ENCODE data around the gene FGD4.
"Not testable (repeated sequence)": the region's sequence is repeated elsewhere in the genome, so short reads cannot be mapped to it uniquely, and the experiment has no call there.

Gene FGD4

GRCh38 chr12:32532422-32532821 lies 133.1 kb downstream of the FGD4 start:
- no peak for DNase-seq

DNA sequence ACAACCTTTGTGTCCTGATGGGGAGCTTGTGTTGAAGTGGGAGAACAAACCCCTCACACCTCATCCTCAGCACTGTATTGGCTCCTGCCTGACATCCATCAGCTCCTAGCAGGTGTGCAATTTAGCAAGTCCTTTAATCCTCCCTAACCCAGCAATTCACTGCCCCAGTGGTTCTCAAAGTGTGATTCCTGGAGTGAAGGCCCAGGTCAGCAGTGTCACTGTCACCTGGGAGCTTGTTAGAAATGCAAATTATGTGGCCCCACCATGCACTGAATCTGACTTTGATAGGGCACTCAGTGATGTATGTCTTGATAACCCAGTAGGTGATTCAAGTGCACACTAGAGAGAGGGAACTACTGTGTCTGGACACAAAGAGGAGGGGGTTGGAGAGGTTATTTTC lies 133.6 kb downstream of the FGD4 start:
- no peak for DNase-seq

- DNase-seq, result not testable (repeated sequence)
These were observed 134.1 kb downstream of the FGD4 start for GRCh38 chr12:32533506-32533905.

DNA sequence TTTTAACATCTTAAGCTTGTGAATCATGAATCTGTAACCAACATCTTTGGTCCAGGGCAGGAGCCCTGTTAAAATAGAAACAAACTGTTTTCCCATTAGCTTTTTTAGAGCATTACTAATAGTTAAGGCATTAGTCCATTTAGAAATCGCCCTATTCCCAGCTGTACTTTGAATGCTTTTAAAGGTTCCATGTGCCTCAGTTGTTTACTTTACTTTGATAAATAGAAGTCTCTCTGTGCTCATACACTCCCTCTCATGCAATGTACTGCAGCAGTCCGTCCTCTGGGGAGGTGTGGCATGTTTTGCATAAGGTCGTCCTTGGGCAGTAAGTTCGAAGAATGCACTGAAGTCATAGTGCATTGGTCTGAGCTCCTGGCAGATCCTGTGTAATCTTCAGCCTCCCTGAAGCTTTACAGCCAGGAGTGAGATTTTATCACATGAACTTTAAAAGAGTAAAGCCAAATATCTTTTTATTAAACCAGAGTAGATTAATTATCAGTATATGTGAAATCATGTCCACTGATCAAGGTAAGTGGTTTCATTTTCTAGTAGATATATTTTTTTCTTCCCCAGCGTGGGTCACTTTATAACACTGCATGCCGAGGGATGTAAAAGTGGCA lies 134.7 kb downstream of the FGD4 start:
- no peak for DNase-seq

DNA sequence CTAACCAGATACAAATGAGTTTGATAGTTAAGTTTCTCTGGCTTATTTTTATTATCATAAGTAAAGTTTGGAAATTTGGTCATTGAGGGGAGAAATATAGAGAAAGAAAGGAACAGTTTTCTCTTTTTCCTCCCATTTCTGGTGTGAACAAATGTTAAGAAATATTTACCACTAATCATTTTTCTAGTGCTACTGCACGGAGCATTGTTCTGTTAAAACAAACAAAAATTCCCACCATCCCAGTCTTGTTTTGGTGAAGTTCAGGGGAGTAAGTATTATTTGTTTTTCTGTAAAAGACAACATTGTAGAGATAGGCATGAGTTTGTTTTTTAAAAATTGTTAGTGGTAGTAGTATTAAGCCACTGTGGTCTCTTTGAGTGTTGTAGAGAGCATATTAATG lies 135.3 kb downstream of the FGD4 start:
- DNase-seq, result no peak

DNA sequence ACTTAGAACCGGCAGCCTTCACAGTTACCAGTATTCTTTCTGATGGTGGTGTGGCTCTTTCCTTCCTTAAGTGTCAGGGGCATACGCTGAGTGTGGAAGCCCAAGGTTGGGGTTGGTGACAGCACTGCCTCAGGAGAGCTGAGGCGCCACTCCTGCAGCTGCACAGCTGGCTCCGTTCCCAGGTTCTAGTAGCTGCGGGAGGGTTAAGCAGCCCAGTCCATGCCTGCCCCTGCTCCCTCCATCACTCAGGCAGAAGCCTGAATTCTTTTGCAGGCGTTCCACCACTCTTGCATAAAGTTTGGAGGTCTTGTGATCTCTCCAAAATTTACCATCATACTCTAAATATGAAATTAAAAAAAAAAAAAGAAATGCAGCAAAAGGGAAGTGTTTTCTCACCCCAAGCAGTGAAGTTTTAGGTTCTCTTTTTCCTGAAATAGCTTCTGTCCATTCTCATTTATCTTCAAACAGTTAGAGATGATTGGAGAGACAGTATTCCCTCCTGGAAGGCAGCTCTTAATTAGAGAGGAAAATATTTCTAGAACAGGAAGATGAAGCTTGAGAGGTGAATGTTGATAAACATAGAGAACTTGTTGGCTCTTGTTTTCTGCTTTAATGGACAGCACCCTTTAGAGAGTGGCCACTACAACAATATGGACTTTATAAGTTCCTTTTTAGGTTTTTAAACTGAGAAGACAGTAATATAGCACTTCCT lies 136.1 kb downstream of the FGD4 start:
- DNase-seq, result peak; percentile 4

- DNase-seq, result no peak
These were observed 136.6 kb downstream of the FGD4 start for GRCh38 chr12:32536000-32536345.

- DNase-seq, result no peak
These were observed 142.5 kb downstream of the FGD4 start for GRCh38 chr12:32541754-32542374.

DNA sequence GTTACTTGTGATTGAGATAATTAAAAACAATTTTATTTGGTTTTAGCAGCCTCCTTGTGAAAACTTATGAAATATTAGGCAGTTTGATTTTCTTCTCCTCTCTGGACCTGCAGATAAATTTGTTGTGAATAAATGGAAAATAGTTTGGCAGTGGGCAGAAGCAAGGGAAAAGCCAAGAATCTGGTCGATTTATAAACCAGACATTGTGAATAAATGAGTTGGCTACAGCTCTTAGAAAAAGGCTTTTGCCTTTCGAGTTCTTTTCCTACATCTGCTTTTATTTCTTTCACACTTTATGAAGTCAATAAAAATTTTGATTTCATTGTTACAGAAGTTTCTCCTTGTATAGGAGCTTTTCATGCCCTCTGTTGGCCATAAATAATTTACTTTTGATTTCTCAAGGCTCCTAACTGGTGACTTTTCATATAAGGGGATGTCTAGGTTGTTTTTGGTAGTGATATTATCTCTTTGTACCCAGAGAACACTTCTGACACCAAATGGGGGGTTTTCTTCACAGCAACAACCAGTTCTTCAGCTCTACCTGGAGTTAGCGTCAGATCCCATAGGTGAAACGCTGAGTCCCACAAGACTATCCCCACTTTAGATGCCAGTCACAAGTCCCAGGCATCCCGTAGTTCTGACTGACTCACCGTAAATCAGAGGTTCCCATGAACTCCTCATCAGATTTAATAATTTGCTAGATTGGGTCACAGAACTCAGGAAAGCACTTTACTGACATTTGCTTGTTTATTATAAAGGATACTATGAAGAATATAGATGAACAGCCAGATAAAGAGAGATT lies 143.3 kb downstream of the FGD4 start:
- DNase-seq, result no peak

GRCh38 chr12:32544893-32545292 lies 145.5 kb downstream of the FGD4 start:
- DNase-seq, result no peak

DNA sequence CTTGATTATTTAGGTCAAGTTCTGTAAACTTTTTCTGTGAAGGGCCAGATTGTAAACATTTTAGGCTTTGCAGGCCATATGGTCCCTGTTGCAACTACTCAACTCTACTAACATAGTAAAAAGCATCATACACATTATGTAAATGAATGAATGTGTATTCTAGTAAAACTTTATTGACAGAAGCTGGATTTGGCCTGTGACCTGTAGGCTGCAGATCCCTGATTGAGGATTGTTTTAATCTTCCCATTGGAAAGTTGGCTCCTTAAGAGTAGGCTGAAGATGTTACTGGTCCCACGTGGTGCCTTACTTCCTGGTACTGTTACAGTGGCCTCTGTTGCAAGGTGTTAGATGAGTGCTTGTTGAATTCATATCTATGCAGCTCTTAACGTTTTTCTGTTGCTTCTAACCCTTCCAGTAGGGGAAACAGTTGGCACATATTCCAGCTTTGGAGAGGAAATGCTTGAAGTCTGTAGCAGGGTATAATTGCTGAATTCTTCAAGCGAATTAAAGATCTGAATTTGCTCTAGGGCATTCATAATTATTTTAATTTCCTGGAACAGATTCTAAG lies 146.1 kb downstream of the FGD4 start:
- no peak for DNase-seq

DNA sequence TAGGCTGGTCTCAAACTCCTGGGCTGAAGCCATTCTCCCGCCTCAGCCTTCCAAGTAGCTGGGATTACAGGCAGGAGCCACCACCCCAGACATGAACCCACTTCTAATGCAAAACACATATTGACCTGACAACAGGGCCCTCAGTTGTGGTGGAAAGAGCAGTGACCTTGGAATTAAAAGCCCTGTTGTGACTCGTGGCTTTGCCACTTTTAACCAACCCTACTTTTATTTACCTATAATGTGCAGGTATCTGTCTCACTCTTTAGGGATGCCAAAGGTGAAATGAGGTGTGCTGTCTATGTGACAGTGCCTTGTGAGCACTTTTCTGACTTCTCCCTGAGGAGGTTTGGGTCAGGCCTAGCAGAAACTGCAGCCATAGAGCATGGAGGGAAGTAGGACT lies 146.9 kb downstream of the FGD4 start:
- DNase-seq, result no peak

- no peak for DNase-seq
These were observed 149.4 kb downstream of the FGD4 start for GRCh38 chr12:32548691-32549281.

- no peak for DNase-seq
These were observed 150.3 kb downstream of the FGD4 start for GRCh38 chr12:32549675-32550079.

GRCh38 chr12:32551058-32551457 lies 151.7 kb downstream of the FGD4 start:
- no peak for DNase-seq

- DNase-seq, result no peak
These were observed 159.5 kb downstream of the FGD4 start for GRCh38 chr12:32558903-32559302.

DNA sequence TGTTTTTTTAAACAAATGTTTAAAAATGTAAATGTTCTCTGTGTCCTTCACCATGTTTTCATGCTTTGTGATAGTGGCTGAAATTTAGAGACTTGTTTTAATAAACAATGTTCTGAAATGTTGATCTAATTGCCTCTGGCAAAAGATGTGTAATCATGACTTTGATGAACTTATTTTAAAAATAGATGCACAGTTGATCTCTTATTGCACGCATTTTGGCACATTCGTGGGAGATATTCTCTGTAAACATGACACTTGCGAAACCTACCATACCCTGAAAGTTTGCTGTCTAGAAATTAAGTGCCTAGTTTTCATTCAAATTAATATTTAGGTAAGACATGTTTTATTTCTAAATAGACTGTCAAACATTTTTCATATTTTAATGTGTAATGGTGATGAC lies 160.1 kb downstream of the FGD4 start:
- DNase-seq, result no peak

GRCh38 chr12:32560520-32560919 lies 161.2 kb downstream of the FGD4 start:
- DNase-seq, result no peak

DNA sequence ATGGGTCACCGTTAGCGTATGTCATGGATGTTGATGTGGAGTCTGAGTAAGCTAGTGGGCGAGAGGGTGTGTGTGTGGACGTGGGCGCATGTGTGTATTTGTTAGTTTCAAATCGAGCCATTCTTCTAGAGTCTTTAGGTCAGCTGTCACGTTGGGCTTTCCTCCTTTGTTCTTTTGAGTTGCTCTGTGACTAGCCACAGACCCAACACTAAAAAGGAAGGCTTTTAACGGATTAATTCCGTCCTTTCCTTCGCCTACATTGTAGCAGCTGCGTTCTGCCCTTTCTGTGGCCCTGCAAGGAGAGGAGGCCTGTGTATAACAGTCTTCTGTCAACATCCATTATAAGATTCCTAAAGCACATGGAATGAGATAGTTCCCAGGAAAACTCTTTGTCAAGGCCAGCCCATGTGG lies 162.6 kb downstream of the FGD4 start:
- DNase-seq, result no peak

- DNase-seq, result not testable (repeated sequence)
These were observed 163.1 kb downstream of the FGD4 start for GRCh38 chr12:32562413-32562812.

DNA sequence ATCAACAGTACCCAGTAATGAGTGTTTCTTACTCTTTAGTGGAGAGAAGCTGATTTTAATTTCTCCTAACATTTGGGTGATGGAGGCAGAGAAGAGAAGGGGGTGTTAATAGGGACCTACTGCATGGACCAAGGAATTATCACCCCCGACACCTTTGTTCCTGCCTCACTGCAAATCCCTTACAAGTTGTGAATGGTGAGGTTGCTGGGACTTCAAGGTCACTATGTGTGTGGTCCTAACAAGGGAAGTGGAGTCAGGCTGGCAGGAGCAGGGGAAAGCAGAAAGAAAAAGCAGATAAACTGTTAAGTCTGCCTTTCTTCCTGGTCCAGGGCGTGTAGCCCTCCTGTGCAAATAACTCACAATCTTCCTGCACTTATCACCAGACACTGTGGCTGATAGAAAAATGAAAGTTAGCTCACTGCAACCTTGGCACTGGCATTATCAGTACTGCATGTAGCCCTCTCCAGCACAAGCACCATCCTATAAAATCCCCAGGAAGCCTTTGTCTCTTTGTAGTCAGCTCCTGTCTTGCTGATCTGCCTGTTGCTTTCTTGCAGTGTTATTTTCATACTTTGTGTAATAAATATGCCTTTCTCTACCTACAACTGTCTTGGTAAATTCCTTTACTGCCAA lies 167.4 kb downstream of the FGD4 start:
- no peak for DNase-seq

DNA sequence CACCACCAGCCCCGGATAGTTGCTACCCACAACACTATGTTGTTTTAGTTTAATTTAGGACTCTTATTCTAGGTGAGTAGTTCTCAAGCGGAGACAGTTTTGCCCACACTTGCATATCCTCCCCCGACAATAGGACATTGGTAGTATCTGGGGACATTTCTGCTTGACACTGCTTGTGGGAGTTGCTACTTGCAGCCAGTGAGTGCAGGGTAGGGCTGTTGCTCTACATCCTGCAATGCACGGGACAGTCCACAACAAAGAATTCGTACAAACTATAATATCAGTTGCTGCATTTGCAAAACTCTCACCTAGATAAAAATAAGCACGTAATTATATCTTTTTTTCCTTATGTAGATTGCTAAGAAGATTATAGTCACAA lies 167.9 kb downstream of the FGD4 start:
- no peak for DNase-seq
